ENCODE results near the gene DDX42. TPM values are rescaled to one million over a fixed set of nuclear protein-coding genes. Genes with fewer than 3 reads are reported as not detected.

Gene DDX42
- total and polyA plus RNA-seq, 9 of the 15 experiments (the other 6 are each of a cell fraction or from before 2014, with no cell fraction given), result 16.5 to 149 (median 87.6) TPM

GRCh38 chr17:63774141-63774968, at the start of gene DDX42 (continued):
- TF ChIP-seq NFIC (IDR thresholded peaks at IDR 0.05) (0 out of 2 replicates have a peak, but pooled peaks have one; percentile 20), E2F1 (CRISPR knock-in tag; IDR thresholded peaks at IDR 0.05) (peak; percentile 64; the same call in 1 of the 2 replicates), RBM22 (IDR thresholded peaks at IDR 0.05; ENCODE audit: low read depth, low read length, poor library complexity, severe bottlenecking) (peak; percentile 67), ZFP1 (CRISPR knock-in tag; IDR thresholded peaks at IDR 0.05) (0 out of 2 replicates have a peak, but pooled peaks have one; percentile 25), HMGXB4 (CRISPR knock-in tag; IDR thresholded peaks at IDR 0.05) (0 out of 2 replicates have a peak, but pooled peaks have one; percentile 33), FUS (optimal IDR thresholded peaks at IDR 0.05; ENCODE audit: low read depth, low read length) (no peak), RB1 (IDR thresholded peaks at IDR 0.05; ENCODE audit: low read depth) (0 out of 2 replicates have a peak, but pooled peaks have one; percentile 34), WHSC1 (IDR thresholded peaks at IDR 0.05; ENCODE audit: low read length) (no peak), FOSL1 (tag; conservative IDR thresholded peaks at IDR 0.05) (0 out of 2 replicates have a peak, but pooled peaks have one; percentile 4), ZNF592 (IDR thresholded peaks at IDR 0.05) (0 out of 2 replicates have a peak, but pooled peaks have one; percentile 1), ZBTB1 (CRISPR knock-in tag; IDR thresholded peaks at IDR 0.05; ENCODE audit: borderline replicate concordance, low read depth) (peak; percentile 100), ZNF695 (CRISPR knock-in tag; IDR thresholded peaks at IDR 0.05) (no peak), YY1 (IDR thresholded peaks at IDR 0.05; ENCODE audit: borderline replicate concordance in 1 of 3, control insufficient read depth in 1 of 3, extremely low read depth in 1 of 3, insufficient read depth in 3 of 3, insufficient read length in 1 of 3, insufficient replicate concordance in 2 of 3, low read depth in 1 of 3, low read length in 2 of 3) (peak in 1 of 3 experiments; percentile 7), SRSF3 (IDR thresholded peaks at IDR 0.05; ENCODE audit: insufficient read depth, low read length) (0 out of 2 replicates have a peak, but pooled peaks have one; percentile 66), TGIF2 (CRISPR knock-in tag; IDR thresholded peaks at IDR 0.05) (peak; percentile 64; the same call in 1 of the 2 replicates), SMARCA5 (IDR thresholded peaks at IDR 0.05) (no peak), NFE2L1 (tag; IDR thresholded peaks at IDR 0.05; ENCODE audit: borderline replicate concordance, low read depth) (no peak), HDGF (IDR thresholded peaks at IDR 0.05) (no peak)
